AG20443 (cell line): ENCODE results near the gene EPHB3.
A peak's percentile ranks its signal among the peaks of the same experiment; 100 is the strongest.

ENCODE experiments used
- DNase-seq: peaks from one replicate; pipeline ENCODE4 v3.0.0; 2012; ENCODE audit warnings: low spot score, mixed read lengths

The EPHB3 gene

DNA sequence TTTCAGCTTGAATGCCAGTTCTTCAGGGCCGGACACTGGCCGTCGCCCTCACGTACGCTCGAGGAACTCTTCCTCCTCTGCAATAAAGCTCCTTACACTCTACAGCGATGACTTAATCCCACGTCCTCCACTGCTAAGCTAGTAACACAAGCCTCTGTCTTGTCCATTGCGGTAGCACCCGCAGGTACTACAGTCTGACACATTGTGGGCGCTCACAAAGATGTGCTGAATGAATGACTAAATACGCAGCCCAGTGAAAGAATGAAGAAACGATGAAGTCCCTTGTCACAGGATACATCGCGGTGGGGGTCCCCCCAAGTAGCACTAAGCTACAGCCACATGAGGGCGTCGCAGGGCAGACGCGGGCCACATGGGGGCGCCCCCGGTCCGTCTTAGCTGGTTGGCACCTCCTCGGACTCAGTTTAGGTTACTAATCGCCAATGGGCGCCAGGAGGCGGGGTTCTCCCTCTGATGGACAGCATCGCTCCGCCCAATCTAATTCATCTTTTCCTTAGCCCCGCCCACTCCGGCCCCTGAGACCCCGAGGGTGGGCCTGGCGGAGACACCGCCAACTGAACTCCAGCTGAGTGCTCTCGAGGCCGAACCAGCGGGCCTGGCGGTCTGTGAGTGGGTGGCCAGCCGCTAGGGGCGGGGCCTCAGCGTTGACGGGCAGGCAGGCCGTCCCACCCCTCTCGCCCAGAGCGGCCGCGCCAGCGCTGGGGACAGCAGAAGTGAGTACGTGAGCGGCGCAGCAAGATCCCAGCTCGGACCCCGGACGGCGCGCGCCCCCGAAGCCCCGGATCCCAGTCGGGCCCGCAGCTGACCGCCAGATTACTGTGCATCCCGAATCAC is at the start of gene EPHB3:
EPHB3 (plus strand) TSS at position 725 of the 852 bp plus-strand sequence. CDS start 451 bp downstream, outside the sequence.
- DNase-seq = peak; percentile 99

DNA sequence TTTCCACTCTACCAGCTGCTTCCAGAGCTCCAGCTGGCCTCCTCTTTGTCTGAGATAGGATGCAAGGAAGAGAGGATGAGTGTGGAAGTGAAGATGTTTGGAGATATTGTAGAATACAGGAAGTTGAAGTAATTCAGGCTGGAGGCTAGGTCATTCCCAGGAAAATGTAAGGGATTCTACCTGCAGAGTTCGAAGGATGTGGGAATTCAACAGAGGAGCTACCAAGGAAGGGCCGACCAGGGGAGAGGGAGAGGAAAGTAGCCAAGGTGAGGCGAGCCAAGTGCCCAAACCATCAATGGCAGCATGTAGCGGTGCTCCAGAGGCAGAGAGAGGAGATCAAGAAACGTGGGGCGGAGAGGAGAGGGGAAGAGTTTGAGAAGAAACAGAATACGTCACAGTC is 49.0 kb upstream of the EPHB3 start:
- DNase-seq = no peak

- peak; percentile 95 for DNase-seq
Observed at GRCh38 chr3:184513276-184514170, 48.1 kb upstream of the EPHB3 start.

- no peak for DNase-seq
Observed at GRCh38 chr3:184514171-184514490, 47.5 kb upstream of the EPHB3 start.

DNA sequence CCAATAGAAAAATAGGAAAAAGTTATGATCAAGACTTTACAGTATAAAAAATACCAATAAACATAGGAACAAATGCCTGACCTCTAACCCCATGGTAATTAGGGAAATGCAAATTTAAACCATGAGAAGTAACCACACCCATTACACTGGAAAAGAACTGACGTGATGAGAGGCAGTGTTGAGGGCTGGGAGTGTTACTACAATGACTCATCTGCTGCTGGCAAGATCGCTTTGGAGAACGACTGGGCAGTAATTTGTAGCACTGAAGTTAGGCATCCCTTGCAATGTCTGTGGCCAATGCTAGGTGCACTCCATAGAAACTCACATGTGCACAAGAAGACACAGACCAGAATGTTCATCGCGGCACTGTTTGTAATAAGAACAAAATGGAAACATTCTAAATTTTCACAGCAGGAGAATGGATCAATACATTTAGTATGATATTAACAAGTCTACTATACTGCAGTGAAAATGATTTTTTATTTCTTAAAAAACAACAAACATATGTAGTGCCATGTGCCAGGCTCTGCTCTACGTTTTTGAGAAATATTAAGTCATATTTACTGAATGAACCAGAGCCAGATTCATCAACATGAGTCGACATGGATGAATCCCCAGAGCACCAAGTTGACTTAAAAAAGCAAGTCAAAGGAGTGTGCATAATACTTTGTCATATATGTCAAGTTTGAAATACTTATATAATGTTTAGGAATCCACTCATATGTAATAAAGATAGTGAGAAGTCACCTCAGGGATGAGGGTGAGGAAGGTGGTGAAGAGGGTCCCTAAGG is 37.6 kb upstream of the EPHB3 start:
- peak; percentile 81 for DNase-seq

GRCh38 chr3:184524981-184525336 is 36.6 kb upstream of the EPHB3 start:
- no peak for DNase-seq

- DNase-seq = no peak
Observed at GRCh38 chr3:184525337-184526087, 36.1 kb upstream of the EPHB3 start.

DNA sequence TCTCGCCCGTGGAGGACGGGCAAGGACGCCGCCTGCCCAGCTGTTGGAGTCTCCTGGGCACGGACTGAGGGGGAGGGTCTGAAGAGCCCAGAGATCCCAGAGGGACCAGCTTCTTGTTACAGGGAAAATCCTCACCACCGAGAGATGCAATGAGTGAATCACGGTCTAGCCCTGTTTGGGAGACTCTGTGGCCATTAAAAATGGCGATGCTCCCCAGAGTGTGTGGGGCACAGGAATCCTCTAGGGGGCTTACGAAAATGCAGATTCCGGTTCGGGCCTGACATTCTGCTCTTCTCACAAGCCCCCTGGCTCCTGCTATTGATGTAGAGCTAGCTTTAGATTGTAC is 35.5 kb upstream of the EPHB3 start:
- no peak for DNase-seq

- DNase-seq = no peak
Observed at GRCh38 chr3:184531626-184532280, 29.8 kb upstream of the EPHB3 start.

GRCh38 chr3:184532940-184533732 is 28.4 kb upstream of the EPHB3 start:
- DNase-seq = no peak

GRCh38 chr3:184537885-184538665 is 23.5 kb upstream of the EPHB3 start:
- DNase-seq = no peak

GRCh38 chr3:184538666-184539431 is 22.7 kb upstream of the EPHB3 start:
- no peak for DNase-seq

DNA sequence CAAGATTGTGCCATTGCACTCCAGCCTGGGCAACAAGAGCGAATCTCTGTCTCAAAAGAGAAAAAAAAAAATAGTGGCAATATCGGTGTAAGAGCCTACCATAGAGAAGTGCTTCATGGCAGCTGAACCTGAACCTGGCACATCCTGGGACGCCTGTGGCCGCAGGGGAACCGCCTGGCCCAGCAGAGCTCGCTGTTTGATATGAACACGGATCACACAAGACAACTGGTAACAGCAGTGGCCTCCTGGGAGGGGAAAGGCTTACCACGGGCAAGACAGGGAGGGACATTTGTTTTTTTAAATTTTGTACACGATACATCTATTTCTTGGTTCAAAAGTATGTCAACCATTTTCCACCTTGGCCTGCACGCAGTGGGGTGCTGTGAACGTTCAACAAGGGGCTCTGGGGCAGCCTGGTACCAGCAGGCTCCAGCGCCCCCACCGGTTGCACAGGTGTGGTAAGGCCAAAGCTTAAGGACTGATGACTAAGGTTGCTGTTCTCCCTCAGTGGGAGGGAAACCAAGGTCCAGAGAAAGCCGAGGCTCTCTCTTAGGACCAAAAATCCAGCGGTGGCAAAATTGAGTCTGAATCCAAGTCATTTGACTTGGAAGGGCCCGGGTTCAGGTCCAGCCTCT is 21.7 kb upstream of the EPHB3 start:
- DNase-seq = no peak

DNA sequence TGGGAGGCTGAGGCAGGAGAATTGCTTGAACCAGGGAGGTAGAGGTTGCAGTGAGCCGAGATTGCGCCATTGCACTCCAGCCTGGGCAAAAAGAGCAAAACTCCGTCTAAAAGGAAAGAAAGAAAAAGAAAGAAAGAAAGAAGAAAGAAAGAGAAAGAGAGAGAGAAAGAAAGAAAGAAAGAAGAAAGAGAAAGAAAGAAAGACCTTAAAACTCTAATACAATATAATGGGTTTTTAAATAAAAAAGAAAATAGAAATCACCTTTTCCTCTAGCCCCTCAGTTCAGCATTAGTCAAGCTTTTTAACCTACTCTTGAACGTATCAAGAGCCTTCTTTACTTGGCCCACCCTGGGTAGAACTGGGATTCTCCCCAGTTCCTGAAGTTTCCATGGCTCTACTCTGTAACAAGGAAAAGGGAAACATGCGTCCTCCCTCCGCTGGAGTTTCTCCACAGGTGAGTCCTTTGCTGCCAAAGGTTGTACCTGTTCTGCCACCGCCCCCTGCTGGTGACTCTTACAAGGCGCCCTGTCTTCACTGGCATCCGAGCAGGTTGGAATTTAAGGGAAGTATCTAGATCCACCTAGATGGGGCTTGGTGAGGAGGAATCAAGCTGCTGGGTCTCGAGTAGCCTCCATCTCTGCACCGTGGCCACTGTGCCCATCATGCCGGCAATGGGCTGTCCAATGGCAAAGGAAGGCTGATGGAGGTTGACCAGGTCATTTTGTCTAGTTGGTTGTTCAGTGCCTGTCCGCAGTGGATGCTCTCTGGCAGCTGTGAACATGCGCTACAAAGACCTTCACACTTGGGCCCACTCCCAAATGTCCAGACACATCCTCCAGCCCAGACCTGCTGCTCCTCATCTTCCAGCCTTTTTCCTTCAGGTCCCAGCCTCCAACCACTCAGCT is 20.6 kb upstream of the EPHB3 start:
- no peak for DNase-seq

- DNase-seq = no peak
Observed at GRCh38 chr3:184541886-184542562, 19.6 kb upstream of the EPHB3 start.

GRCh38 chr3:184542577-184542976 is 19.0 kb upstream of the EPHB3 start:
- DNase-seq = no peak

GRCh38 chr3:184543256-184543655 is 18.3 kb upstream of the EPHB3 start:
- no peak for DNase-seq
